Stimulated activated CD8-positive, alpha-beta memory T cell treated with anti-CD3 and anti-CD28 coated beads, Interleukin-15, amount 100 ng/mL, for 24 hours (primary cell): ENCODE results near the gene AGAP1.

Experiments used
- DNase-seq: peaks from one replicate; pipeline ENCODE4 v3.0.0-alpha.2; 2020; ENCODE audit warnings: low read depth

Gene AGAP1

DNA sequence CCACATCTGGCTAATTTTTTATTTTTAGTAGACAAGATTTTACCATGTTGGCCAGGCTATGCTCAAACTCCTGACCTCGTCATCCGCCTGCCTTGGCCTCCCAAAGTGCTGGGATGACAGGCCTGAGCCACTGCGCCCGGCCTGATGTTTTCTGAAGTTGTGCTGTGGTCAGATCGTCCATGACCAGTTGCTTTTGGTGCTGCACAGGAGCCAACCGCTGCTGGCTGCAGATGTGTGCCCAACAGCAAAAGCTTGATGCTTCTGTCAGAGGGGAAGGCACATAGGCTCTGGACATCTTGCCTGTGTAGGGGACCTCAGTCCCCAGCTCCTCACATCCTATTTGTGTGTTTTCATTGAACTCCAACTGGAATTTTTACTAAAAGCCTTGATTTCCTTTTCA is 218.3 kb downstream of the AGAP1 start:
- DNase-seq = no peak

- DNase-seq = no peak
Measured at GRCh38 chr2:235713189-235713588, 219.3 kb downstream of the AGAP1 start.

DNA sequence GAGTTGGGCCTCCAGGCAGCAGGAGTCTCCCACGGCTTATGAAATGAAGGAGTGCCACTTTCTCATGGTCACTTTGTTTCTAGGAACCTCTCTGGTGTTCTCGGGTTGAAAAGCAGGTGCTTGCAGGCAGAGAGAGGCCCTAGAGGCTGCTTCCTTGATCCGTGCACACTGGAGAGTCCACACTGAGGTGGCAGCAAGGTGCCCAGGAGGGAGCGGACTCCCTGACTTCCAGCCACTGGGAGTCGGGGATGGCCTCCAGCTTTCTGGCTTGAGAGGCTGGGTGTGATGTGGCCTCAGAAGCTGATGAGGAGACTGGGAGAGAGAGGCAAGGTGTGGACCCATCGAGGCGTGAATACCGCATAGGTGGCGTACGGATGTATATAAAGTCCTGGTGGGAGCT is 221.8 kb downstream of the AGAP1 start:
- DNase-seq = no peak

GRCh38 chr2:235716875-235717496 is 223.1 kb downstream of the AGAP1 start:
- DNase-seq = no peak

DNA sequence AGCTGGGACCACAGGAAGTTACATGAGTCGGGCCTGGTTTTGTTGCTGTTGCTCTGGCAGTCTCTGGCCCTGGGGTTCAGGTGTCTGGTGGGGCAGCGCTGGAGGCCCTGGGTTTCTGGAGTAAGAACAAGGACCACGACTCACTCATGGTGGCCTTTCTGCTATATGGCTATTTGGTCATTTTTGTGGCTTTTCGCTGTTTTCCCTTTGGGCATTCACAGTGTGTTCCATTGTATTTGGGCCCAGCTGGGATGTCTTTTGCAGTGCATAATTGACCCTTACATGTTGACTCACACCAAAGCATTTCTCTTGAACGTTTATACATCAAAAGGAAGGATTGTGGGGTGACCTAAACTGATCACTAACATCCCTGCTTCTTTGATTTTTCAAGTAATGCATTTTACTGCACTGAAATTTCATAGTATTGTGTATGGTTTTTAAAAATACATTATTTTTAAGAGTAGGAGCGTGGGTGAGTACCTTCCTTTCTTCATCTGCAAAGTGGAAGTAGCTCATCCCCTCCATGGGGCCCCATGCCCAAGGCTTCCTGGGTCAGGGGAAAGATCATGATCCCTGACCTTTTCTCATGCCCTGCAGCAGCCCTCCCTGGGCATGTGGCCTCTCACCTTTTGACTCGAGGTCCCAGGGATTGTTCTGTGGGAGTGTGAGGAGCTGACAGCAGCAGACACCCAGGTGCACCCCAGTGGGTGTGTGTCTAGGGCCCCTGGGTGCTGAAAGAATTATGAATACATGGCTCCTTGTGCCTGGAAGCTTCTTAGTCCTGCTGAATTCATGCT is 225.5 kb downstream of the AGAP1 start:
- DNase-seq = no peak

GRCh38 chr2:235721625-235722024 is 227.8 kb downstream of the AGAP1 start:
- no peak for DNase-seq

GRCh38 chr2:235722869-235723268 is 229.0 kb downstream of the AGAP1 start:
- no peak for DNase-seq

GRCh38 chr2:235723371-235723770 is 229.5 kb downstream of the AGAP1 start:
- DNase-seq = no peak

- DNase-seq = no peak
Measured at GRCh38 chr2:235723811-235724465, 230.1 kb downstream of the AGAP1 start.

- DNase-seq = no peak
Measured at GRCh38 chr2:235725016-235725489, 231.2 kb downstream of the AGAP1 start.

DNA sequence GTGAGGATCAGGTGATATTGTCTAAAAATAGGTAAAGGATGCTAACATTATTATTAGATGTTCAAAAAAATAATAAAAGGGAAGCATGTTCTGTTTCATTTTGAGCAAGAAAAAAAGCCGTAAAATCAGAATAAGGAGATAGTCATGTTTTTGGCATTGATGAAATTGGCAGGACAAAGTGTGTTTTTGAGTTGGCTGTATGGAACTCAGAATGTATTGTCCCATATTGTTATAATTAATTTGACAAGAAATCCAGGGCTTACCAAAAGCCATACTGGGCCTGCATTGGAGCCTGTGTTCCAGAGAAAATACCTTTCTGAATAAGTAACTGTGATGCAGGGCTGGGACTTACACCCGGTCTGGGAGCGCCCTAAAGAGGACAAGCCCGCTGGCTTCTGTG is 232.0 kb downstream of the AGAP1 start:
- no peak for DNase-seq

DNA sequence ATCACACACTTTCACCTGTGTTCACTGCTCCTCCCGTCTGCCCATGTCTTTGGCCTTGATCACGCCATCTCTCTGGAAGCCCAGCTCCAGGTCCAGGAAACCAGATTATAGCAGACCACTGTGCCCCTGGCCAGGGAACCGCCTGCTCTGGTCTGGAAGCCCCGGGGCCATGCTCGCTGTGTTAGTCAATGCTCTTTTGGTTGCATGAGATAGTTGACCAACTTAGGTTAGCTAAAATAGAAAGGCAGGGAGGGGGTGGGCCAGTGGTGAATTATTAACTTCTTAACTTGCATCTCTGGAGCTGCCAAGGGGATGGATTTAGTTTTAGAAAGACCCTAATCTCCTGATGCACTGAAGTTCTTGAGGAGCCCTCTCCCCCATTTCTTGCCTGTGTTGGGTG is 232.7 kb downstream of the AGAP1 start:
- no peak for DNase-seq

GRCh38 chr2:235727174-235727573 is 233.3 kb downstream of the AGAP1 start:
- no peak for DNase-seq

- DNase-seq = no peak
Measured at GRCh38 chr2:235727891-235728799, 234.3 kb downstream of the AGAP1 start.

GRCh38 chr2:235728800-235729556 is 235.1 kb downstream of the AGAP1 start:
- no peak for DNase-seq

DNA sequence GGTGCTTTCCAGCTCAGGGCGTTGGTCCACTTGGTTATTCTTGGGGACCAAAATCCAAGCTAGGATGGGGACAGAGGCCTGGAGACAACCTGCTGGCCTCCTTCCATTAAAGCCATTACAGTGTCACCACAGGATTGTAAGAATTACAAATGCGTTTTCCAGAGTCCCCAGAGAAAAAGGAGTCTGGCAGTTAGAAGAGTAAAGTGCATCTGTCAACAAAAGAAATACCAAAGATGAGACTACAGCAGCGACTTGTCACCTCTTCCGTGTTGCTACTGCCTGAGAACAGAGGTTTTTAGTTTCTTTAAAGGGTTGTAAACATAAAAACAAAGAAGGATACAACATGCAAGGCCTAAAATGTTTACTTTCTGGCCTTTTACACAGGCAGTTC is 235.7 kb downstream of the AGAP1 start:
- DNase-seq = no peak

- DNase-seq = no peak
Measured at GRCh38 chr2:235730115-235730514, 236.3 kb downstream of the AGAP1 start.

- DNase-seq = no peak
Measured at GRCh38 chr2:235733761-235734160, 239.9 kb downstream of the AGAP1 start.

- DNase-seq = no peak
Measured at GRCh38 chr2:235734168-235734567, 240.3 kb downstream of the AGAP1 start.

DNA sequence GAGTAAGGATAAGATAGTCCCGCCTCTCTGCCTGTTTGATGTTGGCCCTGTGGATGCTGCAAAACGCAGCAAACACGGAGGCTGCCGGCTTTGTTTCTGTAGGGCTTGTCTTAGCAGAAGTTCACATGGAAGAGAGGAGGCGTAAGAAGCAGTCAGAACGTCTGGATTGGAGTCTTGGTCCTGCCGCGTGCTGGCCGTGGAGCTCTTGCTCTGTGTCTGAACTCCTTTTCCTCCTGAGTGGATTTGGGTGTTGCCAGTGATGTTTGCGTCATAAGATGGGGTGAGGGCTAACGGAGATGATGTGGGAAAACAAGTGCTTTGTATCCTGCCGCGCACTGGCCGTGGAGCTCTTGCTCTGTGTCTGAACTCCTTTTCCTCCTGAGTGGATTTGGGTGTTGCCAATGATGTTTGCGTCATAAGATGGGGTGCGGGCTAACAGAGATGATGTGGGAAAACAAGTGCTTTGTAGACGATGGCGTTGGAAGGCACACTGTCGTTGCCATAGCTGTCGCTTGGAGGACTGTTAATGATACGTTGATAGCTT is 240.9 kb downstream of the AGAP1 start:
- no peak for DNase-seq

DNA sequence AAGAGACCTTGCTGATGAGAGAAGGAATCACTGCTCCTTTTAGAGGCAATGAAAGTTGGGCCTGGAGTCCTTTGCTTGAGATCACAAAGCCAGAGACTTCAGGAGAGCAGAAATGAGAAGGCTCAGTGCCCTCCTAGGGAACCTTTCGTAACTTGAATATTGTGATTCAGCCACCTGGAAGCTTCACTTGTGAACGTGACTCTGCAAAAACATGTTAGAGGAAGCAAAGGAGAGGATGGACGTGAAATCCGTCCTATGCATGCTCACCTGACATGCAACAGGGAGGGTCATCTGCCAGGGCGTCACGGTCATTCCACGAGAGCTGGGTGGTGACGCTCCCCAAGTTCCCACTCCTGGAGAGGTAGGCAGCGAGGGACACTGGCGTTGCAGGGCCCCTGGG is 243.6 kb downstream of the AGAP1 start:
- DNase-seq = no peak
